ENCODE measurements around the gene LIG3.
A peak's percentile ranks its signal among the peaks of the same experiment; 100 is the strongest.
"Not testable (repeated sequence)": the region's sequence is repeated elsewhere in the genome, so short reads cannot be mapped to it uniquely, and the experiment has no call there.

Gene LIG3

GRCh38 chr17:34989473-34989872, 9.2 kb downstream of the LIG3 start:
- no peaks in the 10 kb centered on the region for H3K4me1 ChIP-seq
- DNase-seq (ENCODE audit: low spot score in 2 of 2) = no peak
- no peaks in the 10 kb centered on the region for H3K27me3 ChIP-seq (ENCODE audit: low read depth)
- in situ Hi-C loops (cut with MboI; ENCODE audit: low sequenced_read_pairs) = loop anchor here (10.0 kb wide), 1 partner anchor 95 kb away; no protein-coding TSS in a partner anchor
- H3K4me3 ChIP-seq = no peak overlapping the region
- peaks cover 94% of the 10 kb centered on the region for H3K36me3 ChIP-seq (replicated peaks)
- no peaks in the 10 kb centered on the region for H3K9me3 ChIP-seq

- no peaks in the 10 kb centered on the region for H3K4me1 ChIP-seq
- peaks cover 97% of the 10 kb centered on the region for H3K36me3 ChIP-seq (replicated peaks)
- H3K4me3 ChIP-seq = no peak overlapping the region
- H3K9me3 ChIP-seq = no peaks in the 10 kb centered on the region
- DNase-seq (ENCODE audit: low spot score in 2 of 2) = no peak
- no peaks in the 10 kb centered on the region for H3K27me3 ChIP-seq (ENCODE audit: low read depth)
- in situ Hi-C loops (cut with MboI; ENCODE audit: low sequenced_read_pairs) = no loop called here
Measured at GRCh38 chr17:34990921-34991365, 10.6 kb downstream of the LIG3 start.

GRCh38 chr17:34991606-34992005, 11.3 kb downstream of the LIG3 start:
- Histone ChIP-seq H3K27me3 (ENCODE audit: low read depth) (no peaks in the 10 kb centered on the region), H3K36me3 (replicated peaks) (peaks cover 97% of the 10 kb centered on the region), H3K9me3 (no peaks in the 10 kb centered on the region), H3K4me3 (no peak overlapping the region), H3K4me1 (no peaks in the 10 kb centered on the region)
- no peak for DNase-seq (ENCODE audit: low spot score in 2 of 2)
- in situ Hi-C loops (cut with MboI; ENCODE audit: low sequenced_read_pairs) = no loop called here

GRCh38 chr17:34993031-34993430, 12.7 kb downstream of the LIG3 start:
- DNase-seq (ENCODE audit: low spot score in 2 of 2) = no peak
- in situ Hi-C loops (cut with MboI; ENCODE audit: low sequenced_read_pairs) = no loop called here
- peaks cover 95% of the 10 kb centered on the region for H3K36me3 ChIP-seq (replicated peaks)
- H3K27me3 ChIP-seq (ENCODE audit: low read depth) = no peaks in the 10 kb centered on the region
- no peaks in the 10 kb centered on the region for H3K4me1 ChIP-seq
- no peak overlapping the region for H3K4me3 ChIP-seq
- H3K9me3 ChIP-seq = no peaks in the 10 kb centered on the region

DNA sequence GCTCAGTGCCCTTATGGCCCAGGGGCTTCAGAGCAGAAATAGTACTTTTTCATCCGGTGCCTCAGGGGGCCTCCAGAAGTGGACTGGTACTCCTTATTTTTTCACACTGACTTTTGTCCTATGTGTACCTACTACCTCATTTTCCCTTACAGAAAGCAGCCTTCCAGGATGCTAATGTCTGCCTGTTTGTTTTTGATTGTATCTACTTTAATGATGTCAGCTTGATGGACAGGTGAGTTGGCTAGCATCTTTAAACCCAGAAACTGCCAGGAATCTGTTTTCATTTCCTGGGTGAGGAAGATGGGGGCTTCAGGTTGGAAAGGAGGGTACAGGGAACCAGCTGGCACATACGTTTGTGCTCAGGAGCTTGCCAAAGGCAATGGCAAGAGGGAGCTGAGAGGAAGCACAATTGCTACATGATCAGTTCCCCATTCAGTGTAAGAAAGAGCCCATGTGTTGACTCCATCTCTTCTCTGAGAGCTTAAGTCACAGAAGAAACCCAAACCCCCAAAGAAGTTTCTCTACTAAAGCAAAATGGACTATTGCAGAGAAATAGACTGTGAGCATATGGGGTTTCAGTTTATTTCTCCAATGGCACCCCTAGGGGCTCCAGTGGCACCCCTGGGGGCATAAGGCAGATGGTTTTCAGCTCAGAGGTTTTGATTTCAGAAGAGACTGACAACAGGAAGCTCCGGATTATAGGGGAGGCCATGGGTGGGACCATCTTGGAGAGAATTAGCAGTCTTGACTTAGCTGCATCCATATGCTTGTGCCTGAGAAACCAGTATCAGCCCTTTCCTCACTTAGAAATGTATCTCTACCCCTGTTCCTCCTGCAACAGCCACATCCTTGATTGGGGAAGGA, 16.3 kb downstream of the LIG3 start:
- peaks cover 89% of the 10 kb centered on the region for H3K36me3 ChIP-seq (replicated peaks)
- no peak for DNase-seq (ENCODE audit: low spot score in 2 of 2)
- no peaks in the 10 kb centered on the region for H3K9me3 ChIP-seq
- H3K4me1 ChIP-seq = no peaks in the 10 kb centered on the region
- H3K27me3 ChIP-seq (ENCODE audit: low read depth) = no peaks in the 10 kb centered on the region
- H3K4me3 ChIP-seq = no peak overlapping the region
- in situ Hi-C loops (cut with MboI; ENCODE audit: low sequenced_read_pairs) = loop anchor here (5.0 kb wide), 1 partner anchor 126 kb away; the partner anchor contains the start of gene FNDC8

DNA sequence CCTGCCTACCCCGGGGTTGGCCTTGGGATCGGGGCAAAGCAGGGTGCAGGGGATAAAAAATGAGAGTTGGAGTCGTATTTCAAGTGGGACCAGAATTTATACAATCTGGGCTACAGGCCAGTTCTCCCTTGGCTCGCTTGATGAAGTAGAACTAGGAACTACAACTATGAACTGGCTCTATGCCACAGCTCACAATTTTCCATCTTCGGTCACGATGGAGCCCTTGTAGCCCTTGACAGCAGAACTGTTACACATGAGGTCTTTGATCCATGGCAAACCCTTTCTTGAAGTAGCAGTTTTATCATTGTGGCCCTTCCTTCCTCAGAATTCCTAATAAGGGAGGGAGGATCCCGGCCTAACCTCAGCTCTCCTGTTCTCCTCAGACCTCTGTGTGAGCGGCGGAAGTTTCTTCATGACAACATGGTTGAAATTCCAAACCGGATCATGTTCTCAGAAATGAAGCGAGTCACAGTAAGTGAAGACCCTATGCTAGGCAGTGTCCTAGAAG, 17.1 kb downstream of the LIG3 start:
- H3K36me3 ChIP-seq (replicated peaks) = peaks cover 89% of the 10 kb centered on the region
- H3K27me3 ChIP-seq (ENCODE audit: low read depth) = no peaks in the 10 kb centered on the region
- no peaks in the 10 kb centered on the region for H3K9me3 ChIP-seq
- no peaks in the 10 kb centered on the region for H3K4me1 ChIP-seq
- no peak for DNase-seq (ENCODE audit: low spot score in 2 of 2)
- in situ Hi-C loops (cut with MboI; ENCODE audit: low sequenced_read_pairs) = loop anchor here (5.0 kb wide), 1 partner anchor 125 kb away; the partner anchor contains the start of gene FNDC8
- no peak overlapping the region for H3K4me3 ChIP-seq

GRCh38 chr17:34998205-34998604, 17.9 kb downstream of the LIG3 start:
- in situ Hi-C loops (cut with MboI; ENCODE audit: low sequenced_read_pairs) = loop anchor here (5.0 kb wide), 1 partner anchor 124 kb away; the partner anchor contains the start of gene FNDC8
- peak; percentile 46 to 78 for DNase-seq (ENCODE audit: low spot score in 2 of 2)
- Histone ChIP-seq H3K27me3 (ENCODE audit: low read depth) (no peaks in the 10 kb centered on the region), H3K4me1 (no peaks in the 10 kb centered on the region), H3K4me3 (no peak overlapping the region), H3K36me3 (replicated peaks) (peaks cover 86% of the 10 kb centered on the region), H3K9me3 (no peaks in the 10 kb centered on the region)

DNA sequence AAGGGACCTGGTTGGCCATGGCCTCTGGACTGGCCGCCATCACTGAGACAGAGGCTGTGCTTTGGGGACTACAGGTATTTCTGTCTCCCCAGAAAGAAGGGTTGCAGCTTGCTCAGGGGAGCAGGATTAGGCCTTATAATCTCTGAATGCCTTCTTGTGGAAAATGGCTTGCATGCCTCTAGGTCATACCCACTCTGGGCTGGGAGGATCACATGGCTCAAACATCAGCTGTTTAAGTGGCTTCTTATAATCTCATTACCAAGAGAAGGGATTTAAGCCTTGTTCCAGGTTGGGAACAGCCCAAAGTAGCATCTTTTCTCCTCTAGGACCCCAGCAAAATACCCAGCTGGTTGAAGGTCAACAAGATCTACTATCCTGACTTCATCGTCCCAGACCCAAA, 19.1 kb downstream of the LIG3 start:
- Histone ChIP-seq H3K9me3 (no peaks in the 10 kb centered on the region), H3K4me3 (no peak overlapping the region), H3K36me3 (replicated peaks) (peaks cover 86% of the 10 kb centered on the region), H3K27me3 (ENCODE audit: low read depth) (no peaks in the 10 kb centered on the region), H3K4me1 (no peaks in the 10 kb centered on the region)
- in situ Hi-C loops (cut with MboI; ENCODE audit: low sequenced_read_pairs) = loop anchor here (5.0 kb wide), 1 partner anchor 123 kb away; the partner anchor contains the start of gene FNDC8
- no peak for DNase-seq (ENCODE audit: low spot score in 2 of 2)

- H3K27me3 ChIP-seq (ENCODE audit: low read depth); H3K4me3 ChIP-seq; in situ Hi-C loops (cut with MboI; ENCODE audit: low sequenced_read_pairs); DNase-seq (ENCODE audit: low spot score in 2 of 2); H3K9me3 ChIP-seq; H3K4me1 ChIP-seq: not testable (repeated sequence)
- H3K36me3 ChIP-seq (replicated peaks) = peaks cover 77% of the 10 kb centered on the region
Measured at GRCh38 chr17:35000965-35001364, 20.7 kb downstream of the LIG3 start.

GRCh38 chr17:35001549-35001948, 21.2 kb downstream of the LIG3 start:
- H3K4me1 ChIP-seq = no peaks in the 10 kb centered on the region
- H3K9me3 ChIP-seq = no peaks in the 10 kb centered on the region
- H3K36me3 ChIP-seq (replicated peaks) = peaks cover 76% of the 10 kb centered on the region
- no peak for DNase-seq (ENCODE audit: low spot score in 2 of 2)
- no peak overlapping the region for H3K4me3 ChIP-seq
- H3K27me3 ChIP-seq (ENCODE audit: low read depth) = no peaks in the 10 kb centered on the region
- in situ Hi-C loops (cut with MboI; ENCODE audit: low sequenced_read_pairs) = no loop called here

DNA sequence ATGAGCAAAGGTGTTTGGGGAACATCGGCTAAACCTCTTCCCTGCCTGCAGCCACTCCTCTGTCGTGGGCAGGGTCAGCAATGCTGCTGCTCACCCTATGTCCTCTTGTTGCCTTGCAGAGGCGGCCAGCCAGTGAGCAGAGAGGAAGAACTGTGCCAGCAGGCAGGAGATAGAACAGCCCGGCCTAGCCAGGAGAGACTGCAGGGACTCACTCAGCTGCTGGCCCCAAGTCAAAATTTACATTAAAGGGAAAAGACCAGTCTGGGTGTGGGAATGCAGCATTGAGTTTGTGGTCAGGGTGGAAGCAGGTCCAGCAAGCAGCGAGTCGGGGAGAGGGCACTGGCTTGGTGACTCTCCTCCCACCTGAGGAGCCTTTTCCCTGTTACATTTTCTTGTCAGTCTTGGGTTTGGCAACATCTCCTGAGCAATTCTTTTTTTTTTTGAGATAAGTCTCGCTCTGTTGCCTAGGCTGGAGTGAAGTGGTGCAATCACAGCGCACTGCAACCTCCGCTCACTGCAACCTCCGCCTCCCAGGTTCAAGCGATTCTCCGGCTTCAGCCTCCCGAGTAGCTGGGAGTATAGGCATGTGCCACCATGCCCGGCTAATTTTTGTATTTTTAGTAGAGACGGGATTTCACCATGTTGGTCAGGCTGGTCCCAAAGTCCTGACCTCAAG, 22.7 kb downstream of the LIG3 start:
- in situ Hi-C loops (cut with MboI; ENCODE audit: low sequenced_read_pairs) = no loop called here
- Histone ChIP-seq H3K27me3 (ENCODE audit: low read depth) (no peaks in the 10 kb centered on the region), H3K4me3 (no peak overlapping the region), H3K36me3 (replicated peaks) (peaks cover 78% of the 10 kb centered on the region), H3K9me3 (no peaks in the 10 kb centered on the region), H3K4me1 (no peaks in the 10 kb centered on the region)
- DNase-seq (ENCODE audit: low spot score in 2 of 2) = no peak

DNA sequence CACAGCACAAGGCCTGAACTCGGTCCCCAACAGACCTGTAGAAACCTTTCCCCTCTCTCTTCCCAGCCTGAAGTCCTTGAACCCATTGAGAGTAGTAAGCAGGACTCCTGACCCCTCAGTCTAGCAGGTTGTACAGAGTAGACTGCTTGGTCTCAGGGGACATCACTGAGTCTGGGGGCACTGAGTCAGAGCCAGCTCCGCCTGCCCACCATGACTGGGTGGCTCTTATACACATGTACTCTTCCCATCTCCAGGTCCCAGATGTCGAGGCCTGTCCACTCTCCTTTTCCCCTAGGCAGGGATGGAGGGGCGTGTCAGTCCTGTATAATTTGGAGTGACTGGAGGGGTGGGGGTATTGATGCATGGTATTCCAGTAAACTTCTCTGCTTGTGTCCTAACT, 23.5 kb downstream of the LIG3 start:
- no peaks in the 10 kb centered on the region for H3K27me3 ChIP-seq (ENCODE audit: low read depth)
- DNase-seq (ENCODE audit: low spot score in 2 of 2) = no peak
- no peaks in the 10 kb centered on the region for H3K4me1 ChIP-seq
- no peak overlapping the region for H3K4me3 ChIP-seq
- in situ Hi-C loops (cut with MboI; ENCODE audit: low sequenced_read_pairs) = no loop called here
- no peaks in the 10 kb centered on the region for H3K9me3 ChIP-seq
- peaks cover 73% of the 10 kb centered on the region for H3K36me3 ChIP-seq (replicated peaks)

DNA sequence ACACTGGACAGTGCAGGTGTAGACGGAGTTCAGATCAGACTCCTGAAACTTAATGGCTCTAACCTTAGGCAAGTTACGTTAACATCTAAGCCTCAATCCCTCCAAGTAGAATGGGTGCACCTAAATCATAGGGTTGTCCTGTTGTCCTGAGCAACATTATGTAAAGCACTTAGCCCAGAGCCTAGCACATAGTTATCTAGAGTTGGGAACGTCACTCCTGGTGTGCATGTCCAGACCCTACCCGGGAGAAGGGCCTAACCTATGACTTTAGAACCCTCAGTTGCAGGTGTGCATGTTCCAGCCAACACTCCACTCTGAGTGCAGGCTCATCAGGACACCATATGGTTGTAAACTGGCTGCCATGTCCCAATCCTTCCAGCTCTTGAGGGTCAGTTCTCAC, 26.0 kb downstream of the LIG3 start:
- H3K36me3 ChIP-seq (replicated peaks) = peaks cover 64% of the 10 kb centered on the region
- no peak overlapping the region for H3K4me3 ChIP-seq
- no peaks in the 10 kb centered on the region for H3K4me1 ChIP-seq
- no peaks in the 10 kb centered on the region for H3K9me3 ChIP-seq
- in situ Hi-C loops (cut with MboI; ENCODE audit: low sequenced_read_pairs) = no loop called here
- no peaks in the 10 kb centered on the region for H3K27me3 ChIP-seq (ENCODE audit: low read depth)
- no peak for DNase-seq (ENCODE audit: low spot score in 2 of 2)

DNA sequence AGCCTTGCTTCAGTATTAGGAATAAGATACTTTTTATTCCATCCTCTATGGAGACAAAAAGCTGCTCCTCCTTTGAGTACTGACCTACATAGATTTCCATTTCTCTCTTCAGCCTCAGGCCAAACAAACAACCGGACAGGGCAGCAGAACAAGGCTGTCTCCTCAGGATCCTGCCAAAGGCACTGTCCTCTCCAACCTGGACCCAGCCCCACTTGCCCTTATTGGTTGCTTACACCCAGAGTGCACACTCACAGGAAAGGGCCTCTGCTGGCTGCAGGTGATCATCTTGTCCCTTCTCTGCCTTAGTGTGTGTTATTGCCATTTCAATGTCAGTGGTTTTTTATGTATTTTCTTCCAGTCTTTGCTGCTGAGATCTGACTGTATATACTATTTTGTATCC, 26.6 kb downstream of the LIG3 start:
- in situ Hi-C loops (cut with MboI; ENCODE audit: low sequenced_read_pairs) = no loop called here
- Histone ChIP-seq H3K27me3 (ENCODE audit: low read depth) (no peaks in the 10 kb centered on the region), H3K4me1 (no peaks in the 10 kb centered on the region), H3K36me3 (replicated peaks) (peaks cover 58% of the 10 kb centered on the region), H3K9me3 (no peaks in the 10 kb centered on the region), H3K4me3 (no peak overlapping the region)
- no peak for DNase-seq (ENCODE audit: low spot score in 2 of 2)

Data from HAP-1 (cell line).